ENCODE results near the gene SOBP.

SOBP gene

GRCh38 chr6:107617341-107617932, 127.5 kb downstream of the SOBP start:
- DNase-seq (ENCODE audit: low read depth) = no peak

- no peak for DNase-seq (ENCODE audit: low read depth)
Measured at GRCh38 chr6:107618672-107619071, 128.8 kb downstream of the SOBP start.

- DNase-seq (ENCODE audit: low read depth) = no peak
Measured at GRCh38 chr6:107620732-107621131, 130.8 kb downstream of the SOBP start.

DNA sequence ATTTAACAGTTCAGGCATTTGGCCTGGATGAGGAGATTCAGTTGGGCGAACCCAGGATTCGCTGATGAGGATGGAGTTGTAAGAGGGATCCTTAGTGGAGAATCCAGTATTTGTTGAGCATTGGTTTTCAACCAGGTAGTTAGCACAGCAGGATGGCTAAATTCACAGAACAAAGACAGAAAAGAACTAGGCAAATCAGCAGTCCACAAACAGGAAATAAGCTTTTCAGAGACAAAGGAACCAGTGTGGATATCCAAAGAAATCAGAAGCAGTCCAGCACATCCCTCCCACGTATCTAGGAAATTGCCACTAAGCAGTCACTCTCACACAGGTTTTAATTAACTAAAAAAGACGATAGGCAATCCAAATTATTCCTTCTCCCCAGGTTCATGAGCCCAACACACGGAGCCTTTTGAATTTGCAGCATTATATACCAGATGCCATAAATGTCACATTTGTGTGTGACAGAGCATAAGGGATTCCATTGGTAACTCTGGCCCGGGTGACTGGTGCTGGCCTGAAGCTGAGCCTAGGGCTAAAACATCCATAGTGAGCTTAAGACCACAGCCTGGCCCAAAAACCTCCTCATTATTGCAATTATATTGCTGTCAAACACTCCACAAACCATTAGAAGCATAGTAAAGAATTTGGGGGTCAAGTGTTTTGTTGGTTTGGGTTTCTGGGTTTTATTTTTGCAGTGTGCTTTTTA, 131.5 kb downstream of the SOBP start:
- DNase-seq (ENCODE audit: low read depth) = no peak

DNA sequence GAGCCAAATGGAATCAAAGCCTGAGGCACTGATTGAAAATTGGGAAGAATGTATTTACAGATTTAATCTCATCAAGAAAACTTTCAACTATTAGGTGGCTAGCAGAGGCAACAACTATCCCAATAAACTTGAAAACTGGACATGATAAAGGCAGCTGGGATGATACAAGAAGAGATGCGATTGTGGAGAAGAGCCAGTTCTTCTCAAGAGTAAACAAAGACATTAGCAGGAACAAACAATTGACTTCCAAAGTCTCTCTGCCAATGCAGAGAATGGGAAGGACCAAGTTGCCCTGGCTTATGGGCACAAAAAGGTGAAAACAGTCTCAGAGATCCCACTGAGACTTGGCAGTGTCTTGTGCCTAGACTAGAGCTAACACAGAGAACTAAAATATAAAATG, 132.4 kb downstream of the SOBP start:
- no peak for DNase-seq (ENCODE audit: low read depth)

GRCh38 chr6:107624050-107624449, 134.1 kb downstream of the SOBP start:
- DNase-seq (ENCODE audit: low read depth) = no peak

DNA sequence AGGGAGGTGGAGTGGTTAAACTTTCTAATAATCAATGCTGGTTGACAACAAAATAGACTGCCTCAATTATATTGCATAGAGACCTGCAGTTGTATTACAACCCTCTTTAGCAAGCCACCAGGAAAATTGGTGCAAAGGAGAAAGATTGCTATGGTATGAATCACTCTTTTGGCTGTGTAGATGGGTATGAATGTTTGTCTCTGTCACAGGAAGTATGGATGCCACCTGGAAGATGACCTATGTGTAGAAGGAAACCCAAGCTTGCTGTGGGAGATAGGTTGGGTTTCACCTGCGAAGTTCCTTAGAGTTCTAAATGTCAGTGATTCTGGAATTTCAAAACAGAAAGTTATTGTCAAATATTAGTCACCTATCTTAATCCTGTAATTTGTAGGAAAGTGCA, 134.6 kb downstream of the SOBP start:
- peak; percentile 30 for DNase-seq (ENCODE audit: low read depth)

DNA sequence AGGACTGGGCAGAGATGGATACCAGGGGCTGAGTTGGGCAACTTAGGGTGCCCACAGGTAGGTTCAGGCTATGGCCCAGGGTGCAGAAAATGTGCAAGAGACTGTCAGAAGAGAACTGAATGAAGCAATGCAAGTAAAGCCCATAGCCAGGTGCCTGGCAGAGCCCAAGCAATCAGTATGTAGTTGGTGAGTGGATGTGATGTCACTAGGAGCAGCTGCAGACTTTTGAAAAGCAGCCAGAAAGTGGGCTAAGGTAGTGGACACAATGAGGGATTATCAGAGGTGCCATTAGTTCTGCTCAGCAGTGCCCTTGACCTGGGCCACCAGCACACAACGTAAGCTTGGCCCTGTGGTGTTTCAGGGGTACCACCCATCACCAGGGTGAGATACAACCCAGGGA, 135.3 kb downstream of the SOBP start:
- no peak for DNase-seq (ENCODE audit: low read depth)

DNA sequence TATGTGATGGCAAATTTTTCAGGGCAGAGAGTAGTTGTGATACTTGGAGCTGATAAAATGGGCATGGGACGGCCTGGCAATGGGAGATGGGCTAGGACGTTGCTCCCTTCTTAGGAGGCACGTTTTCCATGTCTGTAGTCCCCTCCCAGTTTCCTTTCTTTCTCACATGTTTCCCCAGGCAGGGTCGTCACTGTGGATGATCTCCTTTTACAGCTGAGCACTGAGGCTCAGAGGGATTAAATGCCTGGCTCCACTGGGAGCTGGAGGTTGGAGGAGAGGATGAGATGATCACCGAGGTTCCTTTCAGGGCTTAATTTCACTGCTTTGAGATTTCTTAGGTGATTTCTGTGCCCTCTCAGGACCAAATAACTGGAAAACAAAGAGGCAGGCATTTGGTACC, 136.7 kb downstream of the SOBP start:
- no peak for DNase-seq (ENCODE audit: low read depth)

DNA sequence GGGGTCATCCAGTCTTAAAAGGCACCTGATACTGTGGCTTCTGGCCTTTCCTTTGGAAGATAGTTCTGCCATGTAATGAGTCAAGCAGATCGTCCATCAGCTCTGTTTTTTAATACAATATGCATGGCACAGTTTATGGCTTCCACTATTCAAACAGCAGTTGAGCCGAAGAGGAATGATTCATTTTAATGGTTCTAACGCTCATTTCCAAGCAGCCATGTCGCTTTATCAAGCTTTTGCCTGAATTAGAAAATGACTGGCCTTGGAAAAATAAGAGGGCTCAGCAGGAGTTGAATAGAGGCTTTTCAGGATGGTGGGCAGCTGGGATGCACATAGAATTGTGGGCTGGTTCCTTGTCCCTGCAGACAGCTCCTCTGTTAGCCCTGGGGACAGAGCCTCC, 138.1 kb downstream of the SOBP start:
- DNase-seq (ENCODE audit: low read depth) = no peak

GRCh38 chr6:107628878-107629277, 139.0 kb downstream of the SOBP start:
- DNase-seq (ENCODE audit: low read depth) = no peak

GRCh38 chr6:107629548-107630129, 139.7 kb downstream of the SOBP start:
- DNase-seq (ENCODE audit: low read depth) = no peak

DNA sequence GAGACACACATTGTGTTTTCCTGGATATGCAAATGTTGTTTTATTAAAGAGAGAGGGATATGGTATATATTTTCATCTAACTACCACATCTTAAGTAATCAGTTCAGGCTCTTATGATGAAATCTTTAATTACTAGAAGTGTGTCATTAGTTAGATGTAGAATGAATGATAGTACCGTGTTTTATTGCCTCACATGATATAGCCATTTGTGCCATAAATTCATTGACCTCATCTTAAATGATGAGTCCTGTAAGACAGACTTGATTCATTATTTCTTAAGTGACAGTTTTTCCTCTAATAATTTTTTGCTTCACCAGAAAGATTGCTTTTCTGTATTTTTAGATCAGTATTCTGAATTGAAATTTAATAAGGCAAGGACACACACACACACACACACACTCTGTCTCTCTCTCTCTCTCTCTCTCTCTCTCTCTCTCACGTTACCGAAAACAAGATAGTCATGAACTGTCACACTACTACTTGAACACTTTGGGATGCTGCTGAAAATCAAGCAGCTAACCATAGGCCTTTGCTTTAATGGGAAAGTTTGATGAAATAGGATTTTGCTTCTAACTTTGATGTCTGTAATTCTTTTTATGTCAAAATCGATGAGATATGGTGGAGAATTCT, 140.5 kb downstream of the SOBP start:
- DNase-seq (ENCODE audit: low read depth) = no peak

GRCh38 chr6:107632381-107633136, 142.6 kb downstream of the SOBP start:
- DNase-seq (ENCODE audit: low read depth) = no peak

- no peak for DNase-seq (ENCODE audit: low read depth)
Measured at GRCh38 chr6:107633680-107634323, 143.9 kb downstream of the SOBP start.

- DNase-seq (ENCODE audit: low read depth) = no peak
Measured at GRCh38 chr6:107634324-107635056, 144.6 kb downstream of the SOBP start.

DNA sequence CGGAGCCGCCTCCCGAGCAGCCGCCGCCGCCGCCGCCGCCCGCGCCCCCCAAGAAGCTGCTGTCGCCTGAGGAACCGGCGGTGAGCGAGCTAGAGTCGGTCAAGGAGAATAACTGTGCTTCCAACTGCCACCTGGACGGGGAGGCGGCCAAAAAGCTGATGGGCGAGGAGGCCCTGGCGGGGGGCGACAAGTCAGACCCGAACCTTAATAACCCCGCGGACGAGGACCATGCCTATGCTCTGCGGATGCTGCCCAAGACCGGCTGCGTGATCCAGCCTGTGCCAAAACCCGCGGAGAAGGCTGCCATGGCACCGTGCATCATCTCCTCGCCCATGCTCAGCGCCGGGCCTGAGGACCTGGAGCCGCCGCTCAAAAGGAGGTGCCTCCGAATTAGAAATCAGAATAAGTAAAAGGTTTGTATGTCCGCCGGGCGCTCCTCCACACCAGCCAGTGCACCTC, 145.2 kb downstream of the SOBP start:
- no peak for DNase-seq (ENCODE audit: low read depth)

GRCh38 chr6:107636486-107636885, 146.6 kb downstream of the SOBP start:
- no peak for DNase-seq (ENCODE audit: low read depth)

DNA sequence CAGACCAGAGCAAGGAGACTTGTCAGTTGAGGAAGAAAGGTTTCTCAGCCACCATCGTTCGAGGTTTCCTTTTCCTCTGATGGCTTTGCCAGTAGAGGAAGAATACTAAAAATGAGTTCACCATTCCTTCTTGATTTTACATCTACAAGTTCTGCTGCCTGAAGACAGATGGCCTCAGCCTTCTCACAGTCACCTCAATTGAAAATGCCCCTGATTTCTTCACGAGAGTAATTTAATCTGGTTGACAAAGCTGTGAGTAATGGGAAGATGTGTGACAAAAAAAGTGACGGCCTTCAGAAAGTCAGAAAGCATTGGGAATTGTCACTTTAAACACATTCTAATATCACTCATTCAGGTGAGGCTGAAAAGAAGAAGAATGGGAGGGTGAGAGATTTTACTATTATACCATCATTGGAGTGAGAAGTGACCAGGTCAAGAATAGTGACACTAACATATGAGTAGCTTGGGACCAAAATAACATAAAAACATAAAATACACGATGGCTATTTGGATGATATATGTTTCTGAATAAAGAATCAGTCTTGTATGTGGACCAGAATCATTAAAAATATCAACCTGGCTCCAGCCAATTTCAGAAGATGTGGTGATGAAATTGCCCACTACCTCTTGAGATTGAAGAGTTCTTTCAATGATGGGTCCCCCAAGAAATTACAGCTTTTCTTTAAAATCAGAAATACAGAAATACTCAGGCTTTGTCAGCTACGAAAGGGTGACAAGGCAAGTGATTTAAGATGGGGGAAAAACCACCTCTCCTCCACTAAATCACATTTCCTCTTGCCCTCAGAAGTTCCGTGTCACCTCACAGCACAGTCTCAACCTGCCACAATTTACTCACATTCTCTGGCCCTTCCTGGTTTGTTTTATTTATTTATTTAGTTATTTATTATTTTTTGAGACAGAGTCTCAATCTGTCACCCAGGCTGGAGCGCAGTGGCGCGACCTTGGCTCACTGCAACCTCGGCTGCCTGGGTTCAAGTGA, 147.7 kb downstream of the SOBP start:
- no peak for DNase-seq (ENCODE audit: low read depth)

- no peak for DNase-seq (ENCODE audit: low read depth)
Measured at GRCh38 chr6:107638493-107638892, 148.6 kb downstream of the SOBP start.

Measured in HS-5 (cell line).